ENCODE data around the gene MIR17HG.
A peak's percentile ranks its signal among the peaks of the same experiment; 100 is the strongest.

MIR17HG gene

DNA sequence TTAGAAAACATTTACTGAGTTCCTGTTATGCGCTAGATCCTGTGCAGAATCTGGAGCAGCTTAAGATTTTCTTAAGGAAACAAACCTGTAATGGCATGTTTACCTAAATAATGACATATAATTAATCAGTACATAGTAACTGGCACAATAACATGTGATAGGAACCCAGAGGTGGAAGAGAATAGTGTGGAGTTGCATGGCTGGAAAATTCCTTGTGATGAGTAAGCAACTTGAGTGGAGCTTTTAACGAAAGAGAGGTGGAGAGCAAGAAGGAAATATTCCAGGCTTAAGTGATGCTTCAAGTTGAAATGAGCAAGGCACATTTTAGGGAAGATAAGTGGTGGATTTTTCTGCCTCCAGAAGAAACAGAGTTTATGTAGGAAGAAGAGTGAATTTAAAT is 41.7 kb downstream of the MIR17HG start:
- Histone ChIP-seq H3K4me1 (ENCODE audit: control insufficient read depth, low read length) (no peaks in the 10 kb centered on the region), H3K9me2 (replicated peaks; ENCODE audit: control insufficient read depth, low read length) (no peaks in the 10 kb centered on the region), H3K27ac (ENCODE audit: low read depth, low read length) (no peak overlapping the region), H3K4me3 (ENCODE audit: low read length) (no peak overlapping the region), H4K20me1 (ENCODE audit: control insufficient read depth, insufficient read depth, low read depth, low read length) (no peaks in the 10 kb centered on the region), H3K27me3 (ENCODE audit: control insufficient read depth, low read length) (peaks cover 15% of the 10 kb centered on the region), H3K9me3 (ENCODE audit: control insufficient read depth, insufficient read depth, low read length) (no peaks in the 10 kb centered on the region), H3K4me2 (ENCODE audit: low read length) (no peak overlapping the region), H3K36me3 (ENCODE audit: control insufficient read depth, low read length) (no peaks in the 10 kb centered on the region), H3K79me2 (ENCODE audit: control insufficient read depth, low read length) (no peaks in the 10 kb centered on the region), H3F3A (ENCODE audit: control insufficient read depth, insufficient read depth) (no peaks in the 10 kb centered on the region)
- TF ChIP-seq EZH2phosphoT487 (IDR thresholded peaks at IDR 0.05; ENCODE audit: borderline replicate concordance, low read length): no peak
- TF ChIP-seq, protein P1, sequence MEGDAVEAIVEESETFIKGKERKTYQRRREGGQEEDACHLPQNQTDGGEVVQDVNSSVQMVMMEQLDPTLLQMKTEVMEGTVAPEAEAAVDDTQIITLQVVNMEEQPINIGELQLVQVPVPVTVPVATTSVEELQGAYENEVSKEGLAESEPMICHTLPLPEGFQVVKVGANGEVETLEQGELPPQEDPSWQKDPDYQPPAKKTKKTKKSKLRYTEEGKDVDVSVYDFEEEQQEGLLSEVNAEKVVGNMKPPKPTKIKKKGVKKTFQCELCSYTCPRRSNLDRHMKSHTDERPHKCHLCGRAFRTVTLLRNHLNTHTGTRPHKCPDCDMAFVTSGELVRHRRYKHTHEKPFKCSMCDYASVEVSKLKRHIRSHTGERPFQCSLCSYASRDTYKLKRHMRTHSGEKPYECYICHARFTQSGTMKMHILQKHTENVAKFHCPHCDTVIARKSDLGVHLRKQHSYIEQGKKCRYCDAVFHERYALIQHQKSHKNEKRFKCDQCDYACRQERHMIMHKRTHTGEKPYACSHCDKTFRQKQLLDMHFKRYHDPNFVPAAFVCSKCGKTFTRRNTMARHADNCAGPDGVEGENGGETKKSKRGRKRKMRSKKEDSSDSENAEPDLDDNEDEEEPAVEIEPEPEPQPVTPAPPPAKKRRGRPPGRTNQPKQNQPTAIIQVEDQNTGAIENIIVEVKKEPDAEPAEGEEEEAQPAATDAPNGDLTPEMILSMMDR (IDR thresholded peaks at IDR 0.05; ENCODE audit: low read depth, low read length, poor library complexity, severe bottlenecking): no peak

DNA sequence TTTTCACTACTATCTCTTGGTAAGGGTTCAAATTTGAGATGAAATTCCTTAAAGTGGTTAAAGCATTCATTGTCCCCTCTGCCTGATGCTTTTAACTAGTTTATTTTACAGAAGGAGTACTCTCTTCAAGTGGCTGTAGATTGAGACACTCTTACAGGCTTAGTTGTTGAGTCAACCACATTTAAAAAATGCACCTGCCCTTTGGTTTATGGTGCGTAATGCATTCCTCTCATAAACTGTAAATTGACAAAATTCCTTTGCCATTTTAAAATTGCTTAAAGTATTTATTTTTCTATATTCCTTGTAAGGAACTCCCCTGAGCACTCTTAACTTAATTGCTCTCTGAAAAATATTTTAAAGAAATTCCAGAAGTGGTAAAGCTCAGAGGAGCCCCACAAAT is 50.1 kb downstream of the MIR17HG start:
- no peaks in the 10 kb centered on the region for H3K36me3 ChIP-seq (ENCODE audit: control insufficient read depth, low read length)
- peaks cover 4% of the 10 kb centered on the region; the same call in 1 of the 2 replicates for H3F3A ChIP-seq (ENCODE audit: control insufficient read depth, insufficient read depth)
- H3K9me3 ChIP-seq (ENCODE audit: control insufficient read depth, insufficient read depth, low read length): no peaks in the 10 kb centered on the region
- no peak overlapping the region for H3K27ac ChIP-seq (ENCODE audit: low read depth, low read length)
- no peaks in the 10 kb centered on the region for H3K9me2 ChIP-seq (replicated peaks; ENCODE audit: control insufficient read depth, low read length)
- TF ChIP-seq, protein P1 (IDR thresholded peaks at IDR 0.05; ENCODE audit: low read depth, low read length, poor library complexity, severe bottlenecking): no peak
- TF ChIP-seq EZH2phosphoT487 (IDR thresholded peaks at IDR 0.05; ENCODE audit: borderline replicate concordance, low read length): no peak
- H3K4me1 ChIP-seq (ENCODE audit: control insufficient read depth, low read length): peaks cover 19% of the 10 kb centered on the region
- H3K4me3 ChIP-seq (ENCODE audit: low read length): no peak overlapping the region
- H3K27me3 ChIP-seq (ENCODE audit: control insufficient read depth, low read length): peaks cover 38% of the 10 kb centered on the region
- H4K20me1 ChIP-seq (ENCODE audit: control insufficient read depth, insufficient read depth, low read depth, low read length): no peaks in the 10 kb centered on the region
- no peaks in the 10 kb centered on the region for H3K79me2 ChIP-seq (ENCODE audit: control insufficient read depth, low read length)
- H3K4me2 ChIP-seq (ENCODE audit: low read length): no peak overlapping the region

DNA sequence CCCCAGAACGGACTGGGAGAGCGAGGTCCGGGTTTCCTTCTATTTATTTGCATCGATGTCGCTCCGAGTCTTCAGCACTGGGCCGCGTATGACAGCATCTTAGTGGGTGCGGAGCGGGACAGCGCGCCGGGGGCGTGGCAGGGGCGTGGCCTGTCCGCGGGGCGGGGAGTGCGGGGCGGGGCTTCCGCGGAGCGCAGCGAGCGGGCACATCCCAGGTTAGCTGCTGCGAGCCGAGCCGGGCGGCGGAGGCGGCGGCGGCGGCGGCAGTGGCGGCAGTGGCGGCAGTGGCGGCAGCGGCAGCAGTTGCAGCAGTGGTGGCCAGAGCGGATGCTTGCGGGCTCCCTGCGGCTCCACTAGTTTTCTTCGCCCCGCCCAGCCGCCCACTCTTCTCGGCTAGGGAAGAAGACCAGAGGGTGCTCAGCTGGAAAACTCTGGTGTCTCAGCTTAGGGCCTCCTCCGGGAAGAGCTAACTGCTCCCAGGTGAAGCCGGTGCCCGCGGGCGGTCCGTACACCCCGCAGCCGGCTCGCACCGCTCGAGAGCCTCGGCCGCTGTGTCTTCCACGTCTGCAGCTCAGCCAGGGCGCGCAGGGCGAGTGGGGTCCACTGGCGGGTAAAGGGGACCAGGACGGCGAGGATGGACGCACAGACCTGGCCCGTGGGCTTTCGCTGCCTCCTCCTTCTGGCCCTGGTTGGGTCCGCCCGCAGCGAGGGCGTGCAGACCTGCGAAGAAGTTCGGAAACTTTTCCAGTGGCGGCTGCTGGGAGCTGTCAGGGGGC is 51.1 kb downstream of the MIR17HG start, which contains the start of gene GPC5:
TSS of gene GPC5 (plus strand) at position 209 of the 776 bp plus-strand sequence.
- TF ChIP-seq EZH2phosphoT487 (IDR thresholded peaks at IDR 0.05; ENCODE audit: borderline replicate concordance, low read length): no peak
- TF ChIP-seq, protein P1 (IDR thresholded peaks at IDR 0.05; ENCODE audit: low read depth, low read length, poor library complexity, severe bottlenecking): no peak
- Histone ChIP-seq H3F3A (ENCODE audit: control insufficient read depth, insufficient read depth) (peaks cover 4% of the 10 kb centered on the region; the same call in 1 of the 2 replicates), H3K27me3 (ENCODE audit: control insufficient read depth, low read length) (peaks cover 38% of the 10 kb centered on the region), H3K79me2 (ENCODE audit: control insufficient read depth, low read length) (no peaks in the 10 kb centered on the region), H3K36me3 (ENCODE audit: control insufficient read depth, low read length) (no peaks in the 10 kb centered on the region), H3K27ac (ENCODE audit: low read depth, low read length) (no peak within 1 kb of the TSS), H3K4me2 (ENCODE audit: low read length) (peak within 1 kb of the TSS; percentile 62), H3K9me3 (ENCODE audit: control insufficient read depth, insufficient read depth, low read length) (no peaks in the 10 kb centered on the region), H3K4me1 (ENCODE audit: control insufficient read depth, low read length) (peaks cover 19% of the 10 kb centered on the region), H3K9me2 (replicated peaks; ENCODE audit: control insufficient read depth, low read length) (no peaks in the 10 kb centered on the region), H4K20me1 (ENCODE audit: control insufficient read depth, insufficient read depth, low read depth, low read length) (no peaks in the 10 kb centered on the region), H3K4me3 (ENCODE audit: low read length) (peak within 1 kb of the TSS; percentile 59)

All from DOHH2 (cell line).